HEK293 (cell line): ENCODE measurements around the gene TMEM140.

Source experiments
- CTCF ChIA-PET: fragments of 350-600 bp; formaldehyde crosslinking; extraction: SDS; loops from one replicate; lab custom pipeline; 2021; ENCODE audit warnings: antibody characterized with exemption; lab: Yijun Ruan, JAX
- POLR2A ChIA-PET: fragments of 300-600 bp; formaldehyde crosslinking; extraction: SDS; loops from one replicate; lab custom pipeline; 2020; ENCODE audit warnings: antibody characterized with exemption, inconsistent platforms; lab: Yijun Ruan, JAX
- H3K27ac ChIP-seq: fragments of 200-500 bp; sonication (Bioruptor generic); 2 replicates; pipeline ENCODE4 v1.5.1; 2014; ENCODE audit warnings: low read depth, low read length, control low read depth, inconsistent platforms; ENCODE audit errors: extremely low read depth
- H3K36me3 ChIP-seq, 2 experiments: fragments of 200-500 bp in 1 of 2; sonication (Bioruptor generic) in 1 of 2; 1 replicate in 1 of 2; 2 replicates in 1 of 2; pipeline ENCODE4 v1.5.1; 2014 to 2017; ENCODE audit warnings: inconsistent platforms in 2 of 2, low read length in 2 of 2; ENCODE audit not compliant: control insufficient read depth in 2 of 2, insufficient read depth in 1 of 2
- H3K4me1 ChIP-seq: fragments of 200-500 bp; sonication (Bioruptor generic); 2 replicates; pipeline ENCODE4 v1.5.1; 2014; ENCODE audit warnings: mild to moderate bottlenecking, low read length, inconsistent platforms; ENCODE audit not compliant: control insufficient read depth, insufficient read depth
- H3K4me3 ChIP-seq: 2 replicates; pipeline ENCODE4 v1.5.1; 2011; ENCODE audit warnings: low read depth, mild to moderate bottlenecking, control low read depth, low read length, moderate library complexity
- H3K9me3 ChIP-seq: fragments of 200-500 bp; sonication (Bioruptor generic); 2 replicates; pipeline ENCODE4 v1.5.1; 2014; ENCODE audit warnings: low read depth, low read length, inconsistent platforms; ENCODE audit not compliant: control insufficient read depth, insufficient read depth
- REST ChIP-seq: fragments of 450-650 bp; formaldehyde crosslinking; IDR thresholded peaks from 2 replicates; pipeline ENCODE4 v1.5.1; 2016; ENCODE audit warnings: missing biosample characterization, missing genetic modification characterization
- WT1 ChIP-seq: fragments of 450-650 bp; formaldehyde crosslinking; IDR thresholded peaks from 2 replicates; pipeline ENCODE4 v1.5.1; 2016; ENCODE audit warnings: missing biosample characterization, missing genetic modification characterization
- ZBTB1 ChIP-seq: fragments of 450-650 bp; formaldehyde crosslinking; IDR thresholded peaks from 2 replicates; pipeline ENCODE4 v1.5.1; 2016; ENCODE audit warnings: missing biosample characterization, missing genetic modification characterization
- ZBTB10 ChIP-seq: fragments of 450-650 bp; formaldehyde crosslinking; IDR thresholded peaks from 2 replicates; pipeline ENCODE4 v1.5.1; 2016; ENCODE audit warnings: missing biosample characterization, missing genetic modification characterization
- ZNF16 ChIP-seq: fragments of 450-650 bp; formaldehyde crosslinking; IDR thresholded peaks from 2 replicates; pipeline ENCODE4 v1.5.1; 2016; ENCODE audit warnings: low read depth, missing biosample characterization, missing genetic modification characterization
- ZNF26 ChIP-seq: fragments of 450-650 bp; formaldehyde crosslinking; IDR thresholded peaks from 2 replicates; pipeline ENCODE4 v1.5.1; 2016; ENCODE audit warnings: missing biosample characterization, missing genetic modification characterization
- ZNF274 ChIP-seq, 2 experiments: fragments of 200-500 bp in 1 of 2; fragments of 450-650 bp in 1 of 2; sonication (Bioruptor generic) in 1 of 2; formaldehyde crosslinking in 1 of 2; IDR thresholded peaks; 2 replicates each; pipeline versions ENCODE4 v1.5.1 to v1.6.1; 2014 to 2016; ENCODE audit warnings: borderline replicate concordance in 1 of 2, inconsistent platforms in 1 of 2, low read length in 1 of 2, missing biosample characterization in 1 of 2, missing genetic modification characterization in 1 of 2
- ZNF280D ChIP-seq: fragments of 450-650 bp; formaldehyde crosslinking; IDR thresholded peaks from 2 replicates; pipeline ENCODE4 v1.5.1; 2016; ENCODE audit warnings: missing biosample characterization, missing genetic modification characterization
- ZNF302 ChIP-seq: fragments of 450-650 bp; formaldehyde crosslinking; IDR thresholded peaks from 2 replicates; pipeline ENCODE4 v1.5.1; 2016; ENCODE audit warnings: missing biosample characterization, missing genetic modification characterization, low read depth
- ZNF311 ChIP-seq: fragments of 450-650 bp; formaldehyde crosslinking; IDR thresholded peaks from 2 replicates; pipeline ENCODE4 v1.5.1; 2017; ENCODE audit warnings: missing biosample characterization, missing genetic modification characterization, borderline replicate concordance
- ZNF391 ChIP-seq: fragments of 450-650 bp; formaldehyde crosslinking; IDR thresholded peaks from 2 replicates; pipeline ENCODE4 v1.5.1; 2016; ENCODE audit warnings: low read depth, missing biosample characterization, missing genetic modification characterization, borderline replicate concordance
- ZNF394 ChIP-seq: fragments of 450-650 bp; formaldehyde crosslinking; IDR thresholded peaks from 2 replicates; pipeline ENCODE4 v1.5.1; 2016; ENCODE audit warnings: missing biosample characterization, missing genetic modification characterization, mild to moderate bottlenecking, moderate library complexity, borderline replicate concordance
- ZNF398 ChIP-seq: fragments of 450-650 bp; formaldehyde crosslinking; IDR thresholded peaks from 2 replicates; pipeline ENCODE4 v1.5.1; 2017; ENCODE audit warnings: missing biosample characterization, missing genetic modification characterization
- ZNF426 ChIP-seq: fragments of 450-650 bp; formaldehyde crosslinking; IDR thresholded peaks from 2 replicates; pipeline ENCODE4 v1.5.1; 2017; ENCODE audit warnings: missing biosample characterization, missing genetic modification characterization, mild to moderate bottlenecking, inconsistent platforms, moderate library complexity
- ZNF518A ChIP-seq: fragments of 450-650 bp; formaldehyde crosslinking; conservative IDR thresholded peaks from 2 replicates; pipeline ENCODE4 v1.5.1; 2016; ENCODE audit warnings: low read depth, missing biosample characterization, missing genetic modification characterization
- ZNF76 ChIP-seq: fragments of 450-650 bp; formaldehyde crosslinking; IDR thresholded peaks from 2 replicates; pipeline ENCODE4; 2016; ENCODE audit warnings: low read depth, missing biosample characterization, missing genetic modification characterization, borderline replicate concordance
- ZSCAN30 ChIP-seq: fragments of 450-650 bp; IDR thresholded peaks from 2 replicates; pipeline ENCODE4 v1.5.1; 2018; ENCODE audit warnings: missing biosample characterization, mild to moderate bottlenecking, missing genetic modification characterization, moderate library complexity
- ZXDB ChIP-seq: fragments of 450-650 bp; formaldehyde crosslinking; IDR thresholded peaks from 2 replicates; pipeline ENCODE4 v1.5.1; 2016; ENCODE audit warnings: missing biosample characterization, missing genetic modification characterization

TMEM140 gene

GRCh38 chr7:135152442-135152841, 4.6 kb downstream of the TMEM140 start (continued):
- TF ChIP-seq ZNF518A (no peak), ZSCAN30 (tag by site-specific recombination) (no peak), ZNF274 (IDR thresholded peaks at IDR 0.05; ENCODE audit: low read length) (no peak), ZNF274 (tag by site-specific recombination; IDR thresholded peaks at IDR 0.05; ENCODE audit: borderline replicate concordance) (no peak), ZNF394 (tag by site-specific recombination) (no peak), ZNF311 (no peak)

GRCh38 chr7:135154734-135155133, 6.9 kb downstream of the TMEM140 start:
- CTCF ChIA-PET: no interaction called here
- Histone ChIP-seq H3K4me3 (no peak overlapping the region), H3K27ac (no peak overlapping the region), H3K9me3 (no peaks in the 10 kb centered on the region), H3K36me3 (peaks cover 0 to 3% of the 10 kb centered on the region in 2 experiments; a peak in 1 of 3 replicates), H3K4me1 (no peaks in the 10 kb centered on the region)
- no peak for TF ChIP-seq ZNF426 (tag by site-specific recombination)
- TF ChIP-seq ZNF302 (tag by site-specific recombination): no peak
- TF ChIP-seq ZNF16 (tag by site-specific recombination): no peak
- TF ChIP-seq ZNF280D (tag by site-specific recombination): no peak
- TF ChIP-seq ZNF76 (tag by site-specific recombination): no peak
- TF ChIP-seq ZNF398: no peak
- TF ChIP-seq ZXDB (tag by site-specific recombination): no peak
- TF ChIP-seq ZBTB10 (tag by site-specific recombination): no peak
- no peak for TF ChIP-seq ZNF26 (tag by site-specific recombination)
- TF ChIP-seq REST (tag by site-specific recombination): no peak
- TF ChIP-seq ZBTB1 (tag by site-specific recombination): no peak
- no peak for TF ChIP-seq ZNF391
- TF ChIP-seq WT1 (tag by site-specific recombination): no peak
- POLR2A ChIA-PET: no interaction called here
